ENCODE measurements around the gene C12orf57.

DNA sequence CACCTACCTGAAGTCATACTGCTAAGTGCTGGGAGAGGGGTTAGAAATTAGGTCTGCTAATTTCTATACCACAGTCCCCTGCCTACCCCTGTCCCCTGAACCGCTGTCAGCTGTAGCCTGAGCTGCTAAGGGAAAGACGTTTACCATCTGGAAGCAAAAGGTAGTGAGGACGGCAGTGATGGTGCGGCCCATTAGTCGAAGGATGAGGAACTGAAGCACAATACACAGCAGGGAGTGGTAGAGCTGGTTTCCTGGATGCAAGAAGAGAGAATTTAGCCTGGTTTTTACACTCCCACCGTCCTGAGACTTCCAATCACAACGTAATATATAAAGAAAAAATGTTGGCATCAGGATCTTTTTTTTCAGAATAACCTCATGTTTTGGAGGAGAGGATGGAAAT, 38.7 kb downstream of the C12orf57 start:
- TF ChIP-seq, protein P1, sequence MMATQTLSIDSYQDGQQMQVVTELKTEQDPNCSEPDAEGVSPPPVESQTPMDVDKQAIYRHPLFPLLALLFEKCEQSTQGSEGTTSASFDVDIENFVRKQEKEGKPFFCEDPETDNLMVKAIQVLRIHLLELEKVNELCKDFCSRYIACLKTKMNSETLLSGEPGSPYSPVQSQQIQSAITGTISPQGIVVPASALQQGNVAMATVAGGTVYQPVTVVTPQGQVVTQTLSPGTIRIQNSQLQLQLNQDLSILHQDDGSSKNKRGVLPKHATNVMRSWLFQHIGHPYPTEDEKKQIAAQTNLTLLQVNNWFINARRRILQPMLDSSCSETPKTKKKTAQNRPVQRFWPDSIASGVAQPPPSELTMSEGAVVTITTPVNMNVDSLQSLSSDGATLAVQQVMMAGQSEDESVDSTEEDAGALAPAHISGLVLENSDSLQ (IDR thresholded peaks at IDR 0.05): no peak
- no peak for TF ChIP-seq BACH1 (IDR thresholded peaks at IDR 0.05; ENCODE audit: borderline replicate concordance)
- TF ChIP-seq, protein P2, sequence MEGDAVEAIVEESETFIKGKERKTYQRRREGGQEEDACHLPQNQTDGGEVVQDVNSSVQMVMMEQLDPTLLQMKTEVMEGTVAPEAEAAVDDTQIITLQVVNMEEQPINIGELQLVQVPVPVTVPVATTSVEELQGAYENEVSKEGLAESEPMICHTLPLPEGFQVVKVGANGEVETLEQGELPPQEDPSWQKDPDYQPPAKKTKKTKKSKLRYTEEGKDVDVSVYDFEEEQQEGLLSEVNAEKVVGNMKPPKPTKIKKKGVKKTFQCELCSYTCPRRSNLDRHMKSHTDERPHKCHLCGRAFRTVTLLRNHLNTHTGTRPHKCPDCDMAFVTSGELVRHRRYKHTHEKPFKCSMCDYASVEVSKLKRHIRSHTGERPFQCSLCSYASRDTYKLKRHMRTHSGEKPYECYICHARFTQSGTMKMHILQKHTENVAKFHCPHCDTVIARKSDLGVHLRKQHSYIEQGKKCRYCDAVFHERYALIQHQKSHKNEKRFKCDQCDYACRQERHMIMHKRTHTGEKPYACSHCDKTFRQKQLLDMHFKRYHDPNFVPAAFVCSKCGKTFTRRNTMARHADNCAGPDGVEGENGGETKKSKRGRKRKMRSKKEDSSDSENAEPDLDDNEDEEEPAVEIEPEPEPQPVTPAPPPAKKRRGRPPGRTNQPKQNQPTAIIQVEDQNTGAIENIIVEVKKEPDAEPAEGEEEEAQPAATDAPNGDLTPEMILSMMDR (IDR thresholded peaks at IDR 0.05 in 2 of 3, conservative IDR thresholded peaks at IDR 0.05 in 1 of 3; ENCODE audit: control insufficient read depth in 2 of 3, extremely low read depth in 1 of 3, insufficient read depth in 1 of 3, low read depth in 3 of 3, low read length in 3 of 3): no peak
- TF ChIP-seq, protein P3, sequence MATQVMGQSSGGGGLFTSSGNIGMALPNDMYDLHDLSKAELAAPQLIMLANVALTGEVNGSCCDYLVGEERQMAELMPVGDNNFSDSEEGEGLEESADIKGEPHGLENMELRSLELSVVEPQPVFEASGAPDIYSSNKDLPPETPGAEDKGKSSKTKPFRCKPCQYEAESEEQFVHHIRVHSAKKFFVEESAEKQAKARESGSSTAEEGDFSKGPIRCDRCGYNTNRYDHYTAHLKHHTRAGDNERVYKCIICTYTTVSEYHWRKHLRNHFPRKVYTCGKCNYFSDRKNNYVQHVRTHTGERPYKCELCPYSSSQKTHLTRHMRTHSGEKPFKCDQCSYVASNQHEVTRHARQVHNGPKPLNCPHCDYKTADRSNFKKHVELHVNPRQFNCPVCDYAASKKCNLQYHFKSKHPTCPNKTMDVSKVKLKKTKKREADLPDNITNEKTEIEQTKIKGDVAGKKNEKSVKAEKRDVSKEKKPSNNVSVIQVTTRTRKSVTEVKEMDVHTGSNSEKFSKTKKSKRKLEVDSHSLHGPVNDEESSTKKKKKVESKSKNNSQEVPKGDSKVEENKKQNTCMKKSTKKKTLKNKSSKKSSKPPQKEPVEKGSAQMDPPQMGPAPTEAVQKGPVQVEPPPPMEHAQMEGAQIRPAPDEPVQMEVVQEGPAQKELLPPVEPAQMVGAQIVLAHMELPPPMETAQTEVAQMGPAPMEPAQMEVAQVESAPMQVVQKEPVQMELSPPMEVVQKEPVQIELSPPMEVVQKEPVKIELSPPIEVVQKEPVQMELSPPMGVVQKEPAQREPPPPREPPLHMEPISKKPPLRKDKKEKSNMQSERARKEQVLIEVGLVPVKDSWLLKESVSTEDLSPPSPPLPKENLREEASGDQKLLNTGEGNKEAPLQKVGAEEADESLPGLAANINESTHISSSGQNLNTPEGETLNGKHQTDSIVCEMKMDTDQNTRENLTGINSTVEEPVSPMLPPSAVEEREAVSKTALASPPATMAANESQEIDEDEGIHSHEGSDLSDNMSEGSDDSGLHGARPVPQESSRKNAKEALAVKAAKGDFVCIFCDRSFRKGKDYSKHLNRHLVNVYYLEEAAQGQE (IDR thresholded peaks at IDR 0.05; ENCODE audit: low read depth, low read length): no peak
- TF ChIP-seq PAX5 (IDR thresholded peaks at IDR 0.05; ENCODE audit: borderline replicate concordance, low read depth, low read length): no peak
- no peak for TF ChIP-seq NFYB (IDR thresholded peaks at IDR 0.05; ENCODE audit: insufficient read depth, low read depth, low read length)
- TF ChIP-seq CREB1 (IDR thresholded peaks at IDR 0.05; ENCODE audit: low read depth): no peak
- TF ChIP-seq EZH2 (IDR thresholded peaks at IDR 0.05; ENCODE audit: borderline replicate concordance, control insufficient read depth, low read depth, low read length): no peak
- no peak for TF ChIP-seq CHD4 (IDR thresholded peaks at IDR 0.05)
- TF ChIP-seq EED (IDR thresholded peaks at IDR 0.05; ENCODE audit: low read depth): no peak
- TF ChIP-seq, protein P4, sequence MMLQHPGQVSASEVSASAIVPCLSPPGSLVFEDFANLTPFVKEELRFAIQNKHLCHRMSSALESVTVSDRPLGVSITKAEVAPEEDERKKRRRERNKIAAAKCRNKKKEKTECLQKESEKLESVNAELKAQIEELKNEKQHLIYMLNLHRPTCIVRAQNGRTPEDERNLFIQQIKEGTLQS (IDR thresholded peaks at IDR 0.05; ENCODE audit: borderline replicate concordance, extremely low read depth, low read depth, low read length): no peak
- TF ChIP-seq, protein P5, sequence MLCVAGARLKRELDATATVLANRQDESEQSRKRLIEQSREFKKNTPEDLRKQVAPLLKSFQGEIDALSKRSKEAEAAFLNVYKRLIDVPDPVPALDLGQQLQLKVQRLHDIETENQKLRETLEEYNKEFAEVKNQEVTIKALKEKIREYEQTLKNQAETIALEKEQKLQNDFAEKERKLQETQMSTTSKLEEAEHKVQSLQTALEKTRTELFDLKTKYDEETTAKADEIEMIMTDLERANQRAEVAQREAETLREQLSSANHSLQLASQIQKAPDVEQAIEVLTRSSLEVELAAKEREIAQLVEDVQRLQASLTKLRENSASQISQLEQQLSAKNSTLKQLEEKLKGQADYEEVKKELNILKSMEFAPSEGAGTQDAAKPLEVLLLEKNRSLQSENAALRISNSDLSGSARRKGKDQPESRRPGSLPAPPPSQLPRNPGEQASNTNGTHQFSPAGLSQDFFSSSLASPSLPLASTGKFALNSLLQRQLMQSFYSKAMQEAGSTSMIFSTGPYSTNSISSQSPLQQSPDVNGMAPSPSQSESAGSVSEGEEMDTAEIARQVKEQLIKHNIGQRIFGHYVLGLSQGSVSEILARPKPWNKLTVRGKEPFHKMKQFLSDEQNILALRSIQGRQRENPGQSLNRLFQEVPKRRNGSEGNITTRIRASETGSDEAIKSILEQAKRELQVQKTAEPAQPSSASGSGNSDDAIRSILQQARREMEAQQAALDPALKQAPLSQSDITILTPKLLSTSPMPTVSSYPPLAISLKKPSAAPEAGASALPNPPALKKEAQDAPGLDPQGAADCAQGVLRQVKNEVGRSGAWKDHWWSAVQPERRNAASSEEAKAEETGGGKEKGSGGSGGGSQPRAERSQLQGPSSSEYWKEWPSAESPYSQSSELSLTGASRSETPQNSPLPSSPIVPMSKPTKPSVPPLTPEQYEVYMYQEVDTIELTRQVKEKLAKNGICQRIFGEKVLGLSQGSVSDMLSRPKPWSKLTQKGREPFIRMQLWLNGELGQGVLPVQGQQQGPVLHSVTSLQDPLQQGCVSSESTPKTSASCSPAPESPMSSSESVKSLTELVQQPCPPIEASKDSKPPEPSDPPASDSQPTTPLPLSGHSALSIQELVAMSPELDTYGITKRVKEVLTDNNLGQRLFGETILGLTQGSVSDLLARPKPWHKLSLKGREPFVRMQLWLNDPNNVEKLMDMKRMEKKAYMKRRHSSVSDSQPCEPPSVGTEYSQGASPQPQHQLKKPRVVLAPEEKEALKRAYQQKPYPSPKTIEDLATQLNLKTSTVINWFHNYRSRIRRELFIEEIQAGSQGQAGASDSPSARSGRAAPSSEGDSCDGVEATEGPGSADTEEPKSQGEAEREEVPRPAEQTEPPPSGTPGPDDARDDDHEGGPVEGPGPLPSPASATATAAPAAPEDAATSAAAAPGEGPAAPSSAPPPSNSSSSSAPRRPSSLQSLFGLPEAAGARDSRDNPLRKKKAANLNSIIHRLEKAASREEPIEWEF (IDR thresholded peaks at IDR 0.05; ENCODE audit: insufficient replicate concordance, low read depth, low read length): no peak
- no peak for TF ChIP-seq TAF1 (IDR thresholded peaks at IDR 0.05; ENCODE audit: borderline replicate concordance, low read depth, low read length)

All from GM12878 (cell line).